Lung microvascular endothelial cell (primary cell): Measurements from ENCODE around the gene AKAP12. TPM values are rescaled to one million over a fixed set of nuclear protein-coding genes. Genes with fewer than 3 reads are reported as not detected.
A peak's percentile ranks its signal among the peaks of the same experiment; 100 is the strongest.
"Not testable (repeated sequence)": the region's sequence is repeated elsewhere in the genome, so short reads cannot be mapped to it uniquely, and the experiment has no call there.

Experiments used
- DNase-seq, 2 donors: peaks; one replicate each; pipeline versions ENCODE4 v3.0.0 to v3.0.0-alpha.2; 2010; ENCODE audit warnings: low read depth in 2 of 2
- total RNA-seq: library from RNA; depleted of rRNA; stranded (reverse); fragments of >200 nt; gene quantifications from 2 replicates; pipeline ENCODE4 v1.2.1, GENCODE V29; 2014

Gene AKAP12
- total RNA-seq, 1 donor from 2014 or later: 900 TPM

- no peak for DNase-seq
Measured at GRCh38 chr6:151307501-151307900, 67.7 kb downstream of the AKAP12 start.

- no peak for DNase-seq
Measured at GRCh38 chr6:151309619-151310018, 69.9 kb downstream of the AKAP12 start.

- no peak for DNase-seq
Measured at GRCh38 chr6:151310279-151310678, 70.5 kb downstream of the AKAP12 start.

- DNase-seq: peak in 1 of 2 donors; percentile 17
Measured at GRCh38 chr6:151310852-151311767, 71.3 kb downstream of the AKAP12 start.

GRCh38 chr6:151313066-151313491 lies 73.3 kb downstream of the AKAP12 start:
- DNase-seq: peak; percentile 75 to 94

- not testable (repeated sequence) for DNase-seq
Measured at GRCh38 chr6:151315661-151316060, 75.9 kb downstream of the AKAP12 start.

GRCh38 chr6:151317103-151317994 lies 77.6 kb downstream of the AKAP12 start:
- DNase-seq: peak in 1 of 2 donors; percentile 56

- no peak for DNase-seq
Measured at GRCh38 chr6:151317995-151318365, 78.2 kb downstream of the AKAP12 start.

- DNase-seq: no peak
Measured at GRCh38 chr6:151320140-151320539, 80.4 kb downstream of the AKAP12 start.

GRCh38 chr6:151321438-151321837 lies 81.7 kb downstream of the AKAP12 start:
- DNase-seq: no peak

- no peak for DNase-seq
Measured at GRCh38 chr6:151322570-151322969, 82.8 kb downstream of the AKAP12 start.

GRCh38 chr6:151323791-151324487 lies 84.2 kb downstream of the AKAP12 start:
- DNase-seq: peak; percentile 94 to 96

- DNase-seq: no peak
Measured at GRCh38 chr6:151324488-151324825, 84.7 kb downstream of the AKAP12 start.

GRCh38 chr6:151325075-151326050 lies 85.6 kb downstream of the AKAP12 start:
- peak; percentile 89 to 96 for DNase-seq

GRCh38 chr6:151326116-151326825 lies 86.5 kb downstream of the AKAP12 start:
- DNase-seq: peak; percentile 10 to 29

- DNase-seq: peak; percentile 26 to 34
Measured at GRCh38 chr6:151327101-151327500, 87.3 kb downstream of the AKAP12 start.

- no peak for DNase-seq
Measured at GRCh38 chr6:151330130-151330696, 90.4 kb downstream of the AKAP12 start.

- peak in 1 of 2 donors; percentile 6 for DNase-seq
Measured at GRCh38 chr6:151335930-151336329, 96.2 kb downstream of the AKAP12 start.

- DNase-seq: peak in 1 of 2 donors; percentile 10
Measured at GRCh38 chr6:151338651-151339200, 99.0 kb downstream of the AKAP12 start.
